ENCODE data around the gene MAN2A1.

GRCh38 chr5:109833946-109834345, 144.2 kb downstream of the MAN2A1 start:
- TF ChIP-seq, protein P1, sequence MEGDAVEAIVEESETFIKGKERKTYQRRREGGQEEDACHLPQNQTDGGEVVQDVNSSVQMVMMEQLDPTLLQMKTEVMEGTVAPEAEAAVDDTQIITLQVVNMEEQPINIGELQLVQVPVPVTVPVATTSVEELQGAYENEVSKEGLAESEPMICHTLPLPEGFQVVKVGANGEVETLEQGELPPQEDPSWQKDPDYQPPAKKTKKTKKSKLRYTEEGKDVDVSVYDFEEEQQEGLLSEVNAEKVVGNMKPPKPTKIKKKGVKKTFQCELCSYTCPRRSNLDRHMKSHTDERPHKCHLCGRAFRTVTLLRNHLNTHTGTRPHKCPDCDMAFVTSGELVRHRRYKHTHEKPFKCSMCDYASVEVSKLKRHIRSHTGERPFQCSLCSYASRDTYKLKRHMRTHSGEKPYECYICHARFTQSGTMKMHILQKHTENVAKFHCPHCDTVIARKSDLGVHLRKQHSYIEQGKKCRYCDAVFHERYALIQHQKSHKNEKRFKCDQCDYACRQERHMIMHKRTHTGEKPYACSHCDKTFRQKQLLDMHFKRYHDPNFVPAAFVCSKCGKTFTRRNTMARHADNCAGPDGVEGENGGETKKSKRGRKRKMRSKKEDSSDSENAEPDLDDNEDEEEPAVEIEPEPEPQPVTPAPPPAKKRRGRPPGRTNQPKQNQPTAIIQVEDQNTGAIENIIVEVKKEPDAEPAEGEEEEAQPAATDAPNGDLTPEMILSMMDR (IDR thresholded peaks at IDR 0.05; ENCODE audit: poor library complexity, severe bottlenecking), result no peak
- TF ChIP-seq EP300 (conservative IDR thresholded peaks at IDR 0.05; ENCODE audit: poor library complexity, severe bottlenecking) (no peak), RAD21 (conservative IDR thresholded peaks at IDR 0.05) (no peak), POLR2AphosphoS5 (IDR thresholded peaks at IDR 0.05) (no peak), SMC3 (conservative IDR thresholded peaks at IDR 0.05; ENCODE audit: poor library complexity) (no peak), EZH2 (IDR thresholded peaks at IDR 0.05; ENCODE audit: borderline replicate concordance, insufficient read depth, low read length, poor library complexity, severe bottlenecking) (no peak), TAF1 (IDR thresholded peaks at IDR 0.05; ENCODE audit: low read depth) (no peak), MXI1 (conservative IDR thresholded peaks at IDR 0.05; ENCODE audit: poor library complexity, severe bottlenecking) (no peak)
- TF ChIP-seq, protein P2, sequence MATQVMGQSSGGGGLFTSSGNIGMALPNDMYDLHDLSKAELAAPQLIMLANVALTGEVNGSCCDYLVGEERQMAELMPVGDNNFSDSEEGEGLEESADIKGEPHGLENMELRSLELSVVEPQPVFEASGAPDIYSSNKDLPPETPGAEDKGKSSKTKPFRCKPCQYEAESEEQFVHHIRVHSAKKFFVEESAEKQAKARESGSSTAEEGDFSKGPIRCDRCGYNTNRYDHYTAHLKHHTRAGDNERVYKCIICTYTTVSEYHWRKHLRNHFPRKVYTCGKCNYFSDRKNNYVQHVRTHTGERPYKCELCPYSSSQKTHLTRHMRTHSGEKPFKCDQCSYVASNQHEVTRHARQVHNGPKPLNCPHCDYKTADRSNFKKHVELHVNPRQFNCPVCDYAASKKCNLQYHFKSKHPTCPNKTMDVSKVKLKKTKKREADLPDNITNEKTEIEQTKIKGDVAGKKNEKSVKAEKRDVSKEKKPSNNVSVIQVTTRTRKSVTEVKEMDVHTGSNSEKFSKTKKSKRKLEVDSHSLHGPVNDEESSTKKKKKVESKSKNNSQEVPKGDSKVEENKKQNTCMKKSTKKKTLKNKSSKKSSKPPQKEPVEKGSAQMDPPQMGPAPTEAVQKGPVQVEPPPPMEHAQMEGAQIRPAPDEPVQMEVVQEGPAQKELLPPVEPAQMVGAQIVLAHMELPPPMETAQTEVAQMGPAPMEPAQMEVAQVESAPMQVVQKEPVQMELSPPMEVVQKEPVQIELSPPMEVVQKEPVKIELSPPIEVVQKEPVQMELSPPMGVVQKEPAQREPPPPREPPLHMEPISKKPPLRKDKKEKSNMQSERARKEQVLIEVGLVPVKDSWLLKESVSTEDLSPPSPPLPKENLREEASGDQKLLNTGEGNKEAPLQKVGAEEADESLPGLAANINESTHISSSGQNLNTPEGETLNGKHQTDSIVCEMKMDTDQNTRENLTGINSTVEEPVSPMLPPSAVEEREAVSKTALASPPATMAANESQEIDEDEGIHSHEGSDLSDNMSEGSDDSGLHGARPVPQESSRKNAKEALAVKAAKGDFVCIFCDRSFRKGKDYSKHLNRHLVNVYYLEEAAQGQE (IDR thresholded peaks at IDR 0.05; ENCODE audit: borderline replicate concordance), result no peak

Measured in neural cell (in vitro differentiated cells).